HEK293 (cell line): ENCODE results near the gene PTPN11.

Experiments used
- CTCF ChIA-PET: fragments of 350-600 bp; formaldehyde crosslinking; extraction: SDS; loops from one replicate; lab custom pipeline; 2021; ENCODE audit warnings: antibody characterized with exemption; lab: Yijun Ruan, JAX
- POLR2A ChIA-PET: fragments of 300-600 bp; formaldehyde crosslinking; extraction: SDS; loops from one replicate; lab custom pipeline; 2020; ENCODE audit warnings: antibody characterized with exemption, inconsistent platforms; lab: Yijun Ruan, JAX
- H3K27ac ChIP-seq: fragments of 200-500 bp; sonication (Bioruptor generic); 2 replicates; pipeline ENCODE4 v1.5.1; 2014; ENCODE audit warnings: low read depth, low read length, control low read depth, inconsistent platforms; ENCODE audit errors: extremely low read depth
- H3K36me3 ChIP-seq, 2 experiments: fragments of 200-500 bp in 1 of 2; sonication (Bioruptor generic) in 1 of 2; 1 replicate in 1 of 2; 2 replicates in 1 of 2; pipeline ENCODE4 v1.5.1; 2014 to 2017; ENCODE audit warnings: inconsistent platforms in 2 of 2, low read length in 2 of 2; ENCODE audit not compliant: control insufficient read depth in 2 of 2, insufficient read depth in 1 of 2
- H3K4me1 ChIP-seq: fragments of 200-500 bp; sonication (Bioruptor generic); 2 replicates; pipeline ENCODE4 v1.5.1; 2014; ENCODE audit warnings: mild to moderate bottlenecking, low read length, inconsistent platforms; ENCODE audit not compliant: control insufficient read depth, insufficient read depth
- H3K4me3 ChIP-seq: 2 replicates; pipeline ENCODE4 v1.5.1; 2011; ENCODE audit warnings: low read depth, mild to moderate bottlenecking, control low read depth, low read length, moderate library complexity
- H3K9me3 ChIP-seq: fragments of 200-500 bp; sonication (Bioruptor generic); 2 replicates; pipeline ENCODE4 v1.5.1; 2014; ENCODE audit warnings: low read depth, low read length, inconsistent platforms; ENCODE audit not compliant: control insufficient read depth, insufficient read depth
- GFI1B ChIP-seq: fragments of 450-650 bp; formaldehyde crosslinking; IDR thresholded peaks from 2 replicates; pipeline ENCODE4 v1.5.1; 2016; ENCODE audit warnings: missing biosample characterization, missing genetic modification characterization
- HOXD13 ChIP-seq: sonication (generic); formaldehyde crosslinking; IDR thresholded peaks from 2 replicates; pipeline ENCODE4 v1.8.0; 2022; ENCODE audit warnings: missing genetic modification reagents, borderline replicate concordance
- KLF16 ChIP-seq: fragments of 450-650 bp; formaldehyde crosslinking; IDR thresholded peaks from 2 replicates; pipeline ENCODE4 v1.5.1; 2017; ENCODE audit warnings: missing biosample characterization, missing genetic modification characterization
- SP3 ChIP-seq: fragments of 450-650 bp; formaldehyde crosslinking; IDR thresholded peaks from 2 replicates; pipeline ENCODE4 v1.5.1; 2016; ENCODE audit warnings: missing biosample characterization, missing genetic modification characterization
- ZBTB21 ChIP-seq: fragments of 450-650 bp; formaldehyde crosslinking; IDR thresholded peaks from 2 replicates; pipeline ENCODE4 v1.5.1; 2017; ENCODE audit warnings: missing biosample characterization, missing genetic modification characterization
- ZBTB8A ChIP-seq: fragments of 450-650 bp; formaldehyde crosslinking; IDR thresholded peaks from 2 replicates; pipeline ENCODE4 v1.5.1; 2016; ENCODE audit warnings: missing biosample characterization, missing genetic modification characterization
- ZFP37 ChIP-seq: fragments of 450-650 bp; formaldehyde crosslinking; IDR thresholded peaks from 2 replicates; pipeline ENCODE4 v1.5.1; 2016; ENCODE audit warnings: missing biosample characterization, missing genetic modification characterization
- ZNF140 ChIP-seq: fragments of 450-650 bp; formaldehyde crosslinking; IDR thresholded peaks from 2 replicates; pipeline ENCODE4 v1.5.1; 2016; ENCODE audit warnings: missing biosample characterization, missing genetic modification characterization
- ZNF16 ChIP-seq: fragments of 450-650 bp; formaldehyde crosslinking; IDR thresholded peaks from 2 replicates; pipeline ENCODE4 v1.5.1; 2016; ENCODE audit warnings: low read depth, missing biosample characterization, missing genetic modification characterization
- ZNF174 ChIP-seq: fragments of 450-650 bp; formaldehyde crosslinking; IDR thresholded peaks from 2 replicates; pipeline ENCODE4 v1.5.0; 2017; ENCODE audit warnings: missing biosample characterization, mild to moderate bottlenecking, missing genetic modification characterization
- ZNF211 ChIP-seq: fragments of 450-650 bp; formaldehyde crosslinking; IDR thresholded peaks from 2 replicates; pipeline ENCODE4 v1.5.1; 2016; ENCODE audit warnings: low read depth, missing biosample characterization, missing genetic modification characterization
- ZNF366 ChIP-seq: fragments of 450-650 bp; formaldehyde crosslinking; conservative IDR thresholded peaks from 2 replicates; pipeline ENCODE4 v1.5.1; 2016; ENCODE audit warnings: missing biosample characterization, missing genetic modification characterization
- ZNF423 ChIP-seq: fragments of 450-650 bp; formaldehyde crosslinking; IDR thresholded peaks from 2 replicates; pipeline ENCODE4 v1.5.1; 2016; ENCODE audit warnings: missing biosample characterization, missing genetic modification characterization
- ZNF521 ChIP-seq: fragments of 450-650 bp; formaldehyde crosslinking; IDR thresholded peaks from 2 replicates; pipeline ENCODE4 v1.5.1; 2017; ENCODE audit warnings: missing biosample characterization, mild to moderate bottlenecking, missing genetic modification characterization
- ZNF610 ChIP-seq: fragments of 450-650 bp; formaldehyde crosslinking; IDR thresholded peaks from 2 replicates; pipeline ENCODE4 v1.5.1; 2016; ENCODE audit warnings: missing biosample characterization, missing genetic modification characterization, borderline replicate concordance
- ZNF623 ChIP-seq: fragments of 450-650 bp; formaldehyde crosslinking; IDR thresholded peaks from 2 replicates; pipeline ENCODE4 v1.5.1; 2016; ENCODE audit warnings: missing biosample characterization, missing genetic modification characterization
- ZNF626 ChIP-seq: fragments of 450-650 bp; sonication (Bioruptor Pico); formaldehyde crosslinking; IDR thresholded peaks from 2 replicates; pipeline ENCODE4 v1.5.1; 2018; ENCODE audit warnings: missing biosample characterization, missing genetic modification characterization, inconsistent platforms
- ZNF785 ChIP-seq: fragments of 450-650 bp; formaldehyde crosslinking; IDR thresholded peaks from 2 replicates; pipeline ENCODE4 v1.5.1; 2016; ENCODE audit warnings: missing biosample characterization, missing genetic modification characterization
- ZNF837 ChIP-seq: fragments of 450-650 bp; formaldehyde crosslinking; IDR thresholded peaks from 2 replicates; pipeline ENCODE4 v1.5.1; 2016; ENCODE audit warnings: missing biosample characterization, missing genetic modification characterization
- ZSCAN16 ChIP-seq: fragments of 450-650 bp; formaldehyde crosslinking; IDR thresholded peaks from 2 replicates; pipeline ENCODE4 v1.5.1; 2016; ENCODE audit warnings: missing biosample characterization, missing genetic modification characterization
- TF ChIP-seq, protein P1 (sequence below): fragments of 450-650 bp; formaldehyde crosslinking; IDR thresholded peaks from 2 replicates; pipeline ENCODE4 v1.5.1; 2016; ENCODE audit warnings: missing biosample characterization, missing genetic modification characterization
- TF ChIP-seq, protein P2 (sequence below): fragments of 450-650 bp; formaldehyde crosslinking; IDR thresholded peaks from 2 replicates; pipeline ENCODE4 v1.5.1; 2016; ENCODE audit warnings: missing biosample characterization, missing genetic modification characterization

PTPN11 gene

DNA sequence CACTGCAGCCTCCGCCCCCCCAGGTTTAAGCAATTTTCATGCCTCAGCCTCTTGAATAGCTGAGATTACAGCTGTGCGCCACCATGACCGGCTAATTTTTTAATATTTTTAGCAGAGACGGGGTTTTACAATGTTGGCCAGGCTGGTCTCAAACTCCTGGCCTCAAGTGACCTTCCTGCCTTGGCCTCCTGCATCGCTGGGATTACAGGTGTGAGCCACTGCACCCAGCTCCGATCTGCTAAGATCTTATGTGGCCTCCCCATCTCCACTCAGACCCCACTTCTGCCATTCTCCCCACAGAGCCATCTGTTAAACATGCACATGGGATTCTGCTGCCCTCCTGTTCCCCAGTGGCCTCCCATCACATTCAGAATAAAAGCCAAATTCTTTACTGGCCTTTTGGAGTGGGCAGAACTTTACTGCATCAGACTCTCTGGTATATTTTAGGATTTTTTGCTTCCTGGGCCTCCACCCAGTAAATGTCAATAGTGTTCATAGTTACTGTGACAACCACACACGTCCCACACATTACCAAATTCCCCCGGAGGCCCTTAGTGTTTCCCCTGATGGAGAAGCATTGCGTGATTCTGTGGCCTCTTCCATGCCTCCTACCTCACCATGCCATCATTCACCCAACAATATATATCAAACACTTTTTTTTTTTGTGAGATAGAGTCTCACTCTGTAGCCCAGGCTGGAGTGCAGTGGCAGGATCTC is 96.3 kb downstream of the PTPN11 start:
- Histone ChIP-seq H3K36me3 (peaks cover 0 to 3% of the 10 kb centered on the region in 2 experiments; a peak in 1 of 3 replicates), H3K4me1 (no peaks in the 10 kb centered on the region), H3K9me3 (no peaks in the 10 kb centered on the region)
- POLR2A ChIA-PET: no interaction called here
- TF ChIP-seq ZFP37 (no peak), ZBTB21 (tag by site-specific recombination) (no peak), ZNF423 (no peak), ZSCAN16 (tag by site-specific recombination) (no peak), SP3 (tag by site-specific recombination) (no peak), ZNF140 (tag by site-specific recombination) (no peak), ZBTB8A (tag by site-specific recombination) (no peak), ZNF837 (tag by site-specific recombination) (no peak)
- TF ChIP-seq, protein P1, sequence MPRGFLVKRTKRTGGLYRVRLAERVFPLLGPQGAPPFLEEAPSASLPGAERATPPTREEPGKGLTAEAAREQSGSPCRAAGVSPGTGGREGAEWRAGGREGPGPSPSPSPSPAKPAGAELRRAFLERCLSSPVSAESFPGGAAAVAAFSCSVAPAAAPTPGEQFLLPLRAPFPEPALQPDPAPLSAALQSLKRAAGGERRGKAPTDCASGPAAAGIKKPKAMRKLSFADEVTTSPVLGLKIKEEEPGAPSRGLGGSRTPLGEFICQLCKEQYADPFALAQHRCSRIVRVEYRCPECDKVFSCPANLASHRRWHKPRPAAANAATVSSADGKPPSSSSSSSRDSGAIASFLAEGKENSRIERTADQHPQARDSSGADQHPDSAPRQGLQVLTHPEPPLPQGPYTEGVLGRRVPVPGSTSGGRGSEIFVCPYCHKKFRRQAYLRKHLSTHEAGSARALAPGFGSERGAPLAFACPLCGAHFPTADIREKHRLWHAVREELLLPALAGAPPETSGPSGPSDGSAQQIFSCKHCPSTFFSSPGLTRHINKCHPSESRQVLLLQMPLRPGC (tag by site-specific recombination): no peak
- TF ChIP-seq, all 188 proteins: peak for 0
- CTCF ChIA-PET: no interaction called here
- H3K27ac ChIP-seq: no peak overlapping the region
- no peak overlapping the region for H3K4me3 ChIP-seq

DNA sequence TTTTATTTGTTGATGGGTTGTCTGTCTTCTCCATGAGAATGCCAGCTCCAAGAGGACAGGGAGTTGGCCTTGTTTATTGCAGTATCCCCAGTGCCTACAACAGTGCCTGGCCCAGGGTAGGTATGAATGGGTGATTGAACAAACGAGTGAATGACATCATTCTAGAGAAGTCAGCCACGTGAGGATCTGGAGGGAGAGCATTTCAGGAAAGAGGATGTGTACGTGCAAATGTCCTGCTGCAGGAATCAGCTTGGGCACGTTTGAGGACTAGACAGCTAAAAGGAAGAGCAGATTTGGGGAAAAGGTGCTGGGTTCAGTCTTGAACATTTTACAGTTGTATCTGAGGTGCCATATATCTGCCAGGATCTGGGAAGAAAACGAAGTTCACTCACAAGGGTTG is 97.1 kb downstream of the PTPN11 start:
- ChIA-PET POLR2A (no interaction called here), CTCF (no interaction called here)
- H3K36me3 ChIP-seq: no peaks in the 10 kb centered on the region; a peak in 1 of 3 replicates
- H3K9me3 ChIP-seq: no peaks in the 10 kb centered on the region
- no peak overlapping the region for H3K4me3 ChIP-seq
- H3K27ac ChIP-seq: no peak overlapping the region
- TF ChIP-seq ZNF623 (peak; percentile 86), ZNF16 (tag by site-specific recombination) (peak; percentile 64; the same call in 1 of the 2 replicates), HOXD13 (CRISPR knock-in tag) (no peak)
- H3K4me1 ChIP-seq: no peaks in the 10 kb centered on the region

DNA sequence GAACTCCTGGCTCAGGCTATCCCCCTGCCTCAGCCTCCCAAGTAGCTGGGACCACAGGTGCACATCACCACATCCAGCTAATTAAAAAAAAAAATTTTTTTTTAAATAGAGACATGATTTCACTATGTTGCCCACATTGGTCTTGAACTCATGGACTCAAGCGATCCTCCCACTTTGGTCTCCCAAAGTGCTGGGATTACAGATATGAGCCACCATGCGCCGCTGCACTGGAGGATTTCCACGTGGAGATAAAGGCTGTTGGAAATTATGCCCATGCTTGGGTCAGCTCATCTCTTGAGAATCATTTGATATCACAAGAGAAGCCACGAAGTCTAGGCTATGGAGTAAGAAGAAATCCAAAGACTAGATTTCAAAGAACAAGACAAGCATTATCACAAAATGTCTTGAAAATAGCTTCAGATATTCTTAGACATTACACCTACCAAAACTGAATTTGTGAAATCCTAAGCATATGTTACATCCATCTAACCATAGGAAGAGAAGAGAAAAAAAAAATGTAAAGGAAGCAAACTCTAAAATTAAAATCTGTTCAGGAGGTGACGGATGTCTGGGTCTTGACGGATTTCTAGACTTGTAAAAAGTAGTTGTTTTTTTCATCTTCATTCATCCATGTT is 99.1 kb downstream of the PTPN11 start:
- Histone ChIP-seq H3K36me3 (no peaks in the 10 kb centered on the region; a peak in 1 of 3 replicates), H3K4me1 (no peaks in the 10 kb centered on the region), H3K27ac (no peak overlapping the region), H3K4me3 (no peak overlapping the region), H3K9me3 (no peaks in the 10 kb centered on the region)
- POLR2A ChIA-PET: interaction anchor here (0.6 kb wide), 1 partner anchor 941 kb away, joined by 3 read pairs; no protein-coding TSS in a partner anchor
- CTCF ChIA-PET: interaction anchor here (0.6 kb wide), 1 partner anchor 93 kb away, joined by 5 read pairs; no protein-coding TSS in a partner anchor
- TF ChIP-seq GFI1B (tag by site-specific recombination) (no peak), ZNF366 (tag by site-specific recombination) (no peak), KLF16 (tag by site-specific recombination) (no peak), ZNF626 (no peak), ZNF521 (no peak), ZNF211 (tag by site-specific recombination) (no peak), ZNF174 (tag by site-specific recombination) (no peak), ZNF610 (tag by site-specific recombination) (no peak), ZNF785 (no peak)
- TF ChIP-seq, protein P2, sequence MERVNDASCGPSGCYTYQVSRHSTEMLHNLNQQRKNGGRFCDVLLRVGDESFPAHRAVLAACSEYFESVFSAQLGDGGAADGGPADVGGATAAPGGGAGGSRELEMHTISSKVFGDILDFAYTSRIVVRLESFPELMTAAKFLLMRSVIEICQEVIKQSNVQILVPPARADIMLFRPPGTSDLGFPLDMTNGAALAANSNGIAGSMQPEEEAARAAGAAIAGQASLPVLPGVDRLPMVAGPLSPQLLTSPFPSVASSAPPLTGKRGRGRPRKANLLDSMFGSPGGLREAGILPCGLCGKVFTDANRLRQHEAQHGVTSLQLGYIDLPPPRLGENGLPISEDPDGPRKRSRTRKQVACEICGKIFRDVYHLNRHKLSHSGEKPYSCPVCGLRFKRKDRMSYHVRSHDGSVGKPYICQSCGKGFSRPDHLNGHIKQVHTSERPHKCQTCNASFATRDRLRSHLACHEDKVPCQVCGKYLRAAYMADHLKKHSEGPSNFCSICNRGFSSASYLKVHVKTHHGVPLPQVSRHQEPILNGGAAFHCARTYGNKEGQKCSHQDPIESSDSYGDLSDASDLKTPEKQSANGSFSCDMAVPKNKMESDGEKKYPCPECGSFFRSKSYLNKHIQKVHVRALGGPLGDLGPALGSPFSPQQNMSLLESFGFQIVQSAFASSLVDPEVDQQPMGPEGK (tag by site-specific recombination): no peak
- TF ChIP-seq, all 188 proteins: peak for 0
